ENCODE data around the gene MRPS16.

Gene MRPS16

GRCh38 chr10:73238990-73239566, 13.4 kb downstream of the MRPS16 start:
- no peak for DNase-seq

DNA sequence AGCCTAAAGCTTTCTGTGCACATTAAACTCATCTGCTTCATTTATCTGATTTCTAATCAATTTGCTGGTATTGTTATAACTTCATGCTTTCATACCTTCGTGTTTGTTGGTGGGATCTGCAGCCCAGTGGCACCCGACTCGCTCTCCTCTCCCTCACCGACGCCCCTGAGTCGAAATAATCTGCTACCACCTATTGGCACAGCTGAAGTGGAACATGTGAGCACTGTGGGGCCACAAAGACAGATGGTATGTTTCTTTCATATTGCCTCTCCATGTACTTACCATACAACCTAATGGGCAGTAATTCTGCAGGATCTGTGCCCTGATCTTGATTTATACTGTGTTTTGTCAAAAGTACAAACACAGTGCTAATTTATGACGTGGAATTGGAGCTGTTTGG, 17.7 kb downstream of the MRPS16 start:
- DNase-seq = no peak

DNA sequence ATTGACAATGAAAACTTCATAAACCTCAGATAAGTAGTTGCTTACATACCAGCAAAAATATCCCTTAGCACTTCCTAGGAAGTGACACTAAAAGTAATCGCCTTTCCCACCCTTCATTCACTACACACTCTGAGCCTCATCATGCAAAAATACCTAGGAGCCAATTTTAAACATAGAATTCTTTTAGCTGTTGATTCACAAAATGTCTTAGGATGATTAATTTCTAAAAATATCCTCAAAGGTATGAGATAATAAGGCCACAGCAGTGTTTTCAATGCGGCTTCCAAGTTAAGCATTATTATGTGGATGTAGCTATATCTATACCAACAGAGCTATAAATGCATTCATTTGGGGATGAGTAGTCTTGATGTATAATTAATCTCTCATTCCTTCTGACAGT, 18.6 kb downstream of the MRPS16 start:
- DNase-seq = no peak

- DNase-seq = no peak
These were observed 19.6 kb downstream of the MRPS16 start for GRCh38 chr10:73232887-73233286.

DNA sequence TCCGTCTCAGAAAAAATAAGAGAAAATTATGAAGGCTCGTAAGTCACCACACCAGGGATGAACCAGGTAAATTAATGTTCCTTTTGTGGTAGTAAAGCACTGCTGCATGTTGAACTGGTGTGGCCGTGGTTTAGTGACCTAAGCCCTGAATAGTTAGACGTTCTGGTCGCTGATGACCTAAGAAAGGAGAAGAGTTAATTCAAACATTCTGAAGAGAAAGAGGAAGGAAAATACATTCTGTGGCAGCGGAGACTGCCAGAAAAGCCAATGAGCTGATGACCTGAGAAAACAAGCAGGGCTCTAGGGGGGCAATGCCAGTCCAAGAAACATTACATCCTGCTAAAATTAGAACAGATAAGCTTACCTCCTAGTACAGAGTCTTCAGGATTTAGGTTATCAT, 22.9 kb downstream of the MRPS16 start:
- no peak for DNase-seq

- no peak for DNase-seq
These were observed 24.2 kb downstream of the MRPS16 start for GRCh38 chr10:73228247-73228646.

DNA sequence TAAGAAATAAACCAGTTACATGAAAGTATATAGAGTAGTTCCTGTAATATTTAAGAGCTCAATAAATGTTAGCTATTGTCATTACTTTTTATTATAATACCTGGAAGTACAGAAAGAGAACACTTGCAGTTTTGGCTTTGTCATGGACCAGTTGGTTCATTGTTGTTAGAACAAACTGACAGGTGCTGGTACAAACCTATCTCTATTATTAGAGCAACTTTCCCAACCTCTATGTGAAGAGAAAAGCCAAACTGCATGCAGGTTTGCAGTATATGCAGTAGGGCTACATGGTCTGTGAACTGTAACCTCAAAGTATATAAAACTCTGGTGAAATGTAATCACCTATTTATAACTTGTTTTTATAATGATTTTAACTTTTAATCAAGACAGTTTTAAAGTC, 25.8 kb downstream of the MRPS16 start:
- DNase-seq = no peak

DNA sequence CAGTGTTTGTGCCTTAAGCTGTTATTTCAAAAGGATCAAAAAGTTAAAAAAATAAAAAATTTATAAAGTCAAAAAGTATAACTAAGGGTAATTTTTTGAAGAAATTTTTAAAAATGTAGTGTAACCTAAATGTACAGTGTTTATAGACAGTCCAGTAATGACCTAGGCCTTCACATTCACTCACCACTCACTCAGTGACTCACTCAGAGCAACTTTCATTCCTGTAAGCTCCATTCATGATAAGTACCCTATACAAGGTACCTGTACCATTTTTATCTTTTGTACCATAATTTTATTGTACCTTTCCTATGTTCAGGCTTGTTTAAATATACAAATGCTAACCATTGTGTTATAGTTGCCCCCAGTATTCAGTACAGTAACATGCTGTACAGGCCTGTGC, 26.9 kb downstream of the MRPS16 start:
- DNase-seq = no peak

GRCh38 chr10:73220989-73221388, 31.5 kb downstream of the MRPS16 start:
- DNase-seq = no peak

DNA sequence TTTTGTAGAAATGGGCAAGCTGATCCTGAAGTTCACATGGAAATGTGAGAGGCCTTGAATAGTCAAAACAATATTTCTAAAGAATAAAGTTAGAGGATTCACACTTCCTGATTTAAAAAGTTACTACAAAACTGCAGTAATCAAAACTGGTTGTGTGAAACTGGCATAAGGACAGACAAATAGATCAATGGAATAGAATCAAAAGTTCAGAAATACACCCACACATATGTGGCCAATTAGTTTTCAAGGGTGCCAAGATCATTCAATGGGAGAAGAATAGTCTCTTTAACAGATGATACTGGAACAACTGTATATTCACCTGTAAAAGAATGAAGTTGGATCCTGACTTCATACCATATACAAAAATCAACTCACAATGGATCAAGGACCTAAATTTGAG, 33.1 kb downstream of the MRPS16 start:
- no peak for DNase-seq

DNA sequence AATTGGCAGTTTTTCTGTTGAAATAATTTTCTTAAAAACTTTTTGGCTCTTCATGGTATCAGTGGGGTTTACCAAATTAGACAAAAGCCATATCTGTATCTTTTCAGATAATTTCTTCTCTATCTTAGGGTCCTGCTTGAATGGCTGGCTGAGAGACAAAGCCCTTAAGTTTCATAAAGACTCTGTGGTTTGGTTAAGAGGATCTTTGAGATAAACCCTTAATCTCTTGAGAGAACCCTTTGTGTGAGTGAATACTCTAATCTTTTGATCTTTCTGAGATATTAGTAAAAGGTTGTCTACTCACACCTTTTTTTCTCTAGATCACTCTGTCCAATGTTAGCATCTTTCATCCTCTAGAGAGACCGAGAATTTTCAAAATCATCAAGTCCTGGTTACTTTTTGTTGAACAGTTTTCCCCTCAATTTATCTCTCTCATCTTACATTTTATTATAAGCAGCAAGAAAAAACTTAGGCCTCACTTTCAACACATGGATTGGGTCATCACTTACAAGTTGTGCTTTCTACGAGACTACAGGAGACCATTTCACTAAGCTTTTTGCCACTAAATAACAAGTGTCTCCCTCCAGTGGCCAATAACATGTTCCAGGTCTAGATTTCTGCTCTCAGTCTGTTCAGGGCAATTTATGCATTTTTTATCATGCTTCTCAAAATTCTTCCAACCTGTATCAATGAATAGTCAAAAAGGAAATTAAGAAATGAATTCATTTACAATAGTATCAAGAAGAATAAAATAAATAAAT, 33.8 kb downstream of the MRPS16 start:
- DNase-seq = peak; percentile 10

DNA sequence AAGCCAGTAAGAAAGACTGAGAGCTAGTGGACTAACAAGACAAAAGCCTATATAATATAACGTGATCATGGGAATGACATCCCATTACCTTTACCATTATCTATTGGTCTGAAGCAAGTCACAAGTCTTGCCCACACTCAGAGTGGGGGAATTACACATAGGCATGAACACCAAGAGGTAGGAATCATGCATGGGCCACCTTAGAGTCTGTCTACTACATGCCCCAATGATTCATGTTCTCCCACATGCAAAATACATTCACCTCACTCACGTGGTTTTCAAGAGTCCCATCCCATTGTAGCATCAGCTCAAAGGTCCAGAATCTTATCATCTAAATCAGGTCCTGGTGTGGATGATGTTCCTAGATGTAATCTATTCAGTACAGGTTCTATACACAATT, 34.8 kb downstream of the MRPS16 start:
- DNase-seq = no peak

GRCh38 chr10:73215749-73216148, 36.7 kb downstream of the MRPS16 start:
- no peak for DNase-seq

DNA sequence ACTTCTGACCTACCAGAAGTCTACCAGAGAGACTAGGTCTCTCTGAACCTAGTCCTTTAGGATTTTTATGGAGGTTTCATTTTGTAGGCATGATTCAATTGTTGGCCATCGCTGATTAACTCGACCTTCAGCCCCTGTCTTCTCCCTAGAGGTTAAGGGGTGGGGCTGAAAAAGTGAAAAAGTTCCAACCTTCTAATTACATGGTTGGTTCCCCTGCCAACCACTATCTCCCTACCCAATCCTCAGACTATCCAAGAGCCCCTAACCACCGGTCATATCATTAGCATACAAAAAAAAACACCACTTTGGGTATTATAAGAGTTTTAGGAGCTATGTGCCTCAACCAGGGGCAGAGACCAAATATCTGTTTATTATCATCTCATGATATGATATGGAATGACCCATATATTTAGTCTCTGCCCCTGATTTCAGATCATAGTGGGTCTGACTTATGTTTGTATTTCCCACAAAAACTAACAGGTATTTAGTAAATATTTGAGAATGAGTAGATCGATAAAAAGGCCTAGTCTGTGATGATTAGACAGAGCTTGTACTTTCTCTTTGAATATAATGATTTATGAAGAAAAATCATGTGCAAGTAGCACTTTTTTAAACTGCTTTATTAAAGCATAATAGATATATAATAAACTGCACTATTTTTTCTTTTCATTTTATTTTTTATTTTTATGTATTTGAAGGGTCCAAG, 41.2 kb downstream of the MRPS16 start:
- DNase-seq = no peak

GRCh38 chr10:73210395-73211105, 41.9 kb downstream of the MRPS16 start:
- DNase-seq = no peak

DNA sequence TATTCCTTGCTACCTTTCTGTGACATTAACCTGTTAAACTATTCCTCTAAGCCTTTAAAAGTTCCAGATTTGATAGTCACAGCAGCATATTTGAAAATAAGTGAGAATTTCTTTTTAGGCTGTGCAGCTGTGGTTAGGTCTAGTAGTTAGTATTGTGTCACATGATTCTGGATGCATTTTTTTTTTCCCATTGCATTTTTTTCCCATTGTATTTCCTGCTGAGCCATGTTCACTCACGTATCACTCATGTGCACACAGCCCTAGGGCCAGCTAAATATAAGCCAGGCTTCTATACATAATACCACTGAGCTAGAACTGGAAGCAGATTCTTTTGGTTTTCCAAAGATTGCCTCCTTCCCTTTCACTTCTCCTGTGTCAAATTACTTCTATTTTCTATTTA, 42.7 kb downstream of the MRPS16 start:
- peak; percentile 37 for DNase-seq

GRCh38 chr10:73207883-73208282, 44.6 kb downstream of the MRPS16 start:
- no peak for DNase-seq

DNA sequence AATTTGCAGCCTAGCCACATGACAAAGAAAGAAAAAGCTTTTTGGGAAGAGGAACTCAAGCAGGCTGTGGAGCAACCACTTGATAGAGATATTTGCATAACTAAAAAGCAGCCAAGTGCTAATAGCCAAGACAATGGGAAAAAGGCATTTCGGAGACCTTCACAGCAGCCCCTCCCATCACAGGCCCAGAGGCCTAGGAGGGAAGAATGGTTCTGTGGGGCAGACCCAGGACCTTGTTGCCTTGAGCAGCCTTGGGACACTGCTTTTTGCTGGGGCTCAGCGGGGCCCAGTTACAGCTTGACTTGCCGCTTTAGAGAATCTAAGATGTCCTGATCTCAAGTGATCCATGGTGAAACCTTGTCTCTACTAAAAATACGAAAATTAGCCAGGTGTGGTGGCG, 46.1 kb downstream of the MRPS16 start:
- DNase-seq = no peak

DNA sequence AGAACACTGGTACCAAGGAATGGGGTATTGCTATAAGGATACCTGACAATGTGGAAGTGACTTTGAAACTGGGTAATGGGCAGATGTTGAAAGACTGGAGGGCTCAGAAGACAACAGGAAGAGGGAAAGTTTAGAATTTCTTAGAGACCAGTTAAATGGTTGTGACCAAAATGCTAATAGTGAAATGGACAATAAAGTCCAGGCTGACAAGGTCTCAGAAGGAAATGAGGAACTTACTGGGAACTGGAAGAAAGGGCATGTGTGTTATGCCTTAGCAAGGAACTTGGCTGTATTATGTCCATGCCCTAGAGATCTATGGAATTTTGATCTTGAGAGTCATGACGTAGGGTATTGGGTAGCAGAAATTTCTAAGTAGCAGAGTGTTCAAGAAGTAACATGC, 46.6 kb downstream of the MRPS16 start:
- DNase-seq = no peak

DNA sequence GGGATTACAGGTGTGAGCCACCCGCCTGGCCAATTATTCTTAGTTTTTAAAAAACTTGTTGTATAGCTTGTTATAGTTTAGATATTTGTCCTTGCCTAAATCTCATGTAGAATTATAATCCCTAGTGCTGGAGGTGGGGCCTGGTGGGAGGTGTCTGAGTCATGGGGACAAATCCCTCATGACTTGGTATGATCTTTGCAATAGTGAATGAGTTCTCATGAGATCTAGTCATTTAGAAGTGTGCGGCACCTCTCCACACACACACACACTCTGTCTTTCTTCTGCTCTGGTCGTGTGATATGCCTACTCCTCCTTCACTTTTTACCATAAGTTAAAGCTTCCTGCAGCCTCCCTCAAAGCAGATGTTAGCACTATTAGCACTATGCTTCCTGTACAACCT, 47.4 kb downstream of the MRPS16 start:
- DNase-seq = no peak
